Measurements from ENCODE around the gene CP. TPM values are rescaled to one million over a fixed set of nuclear protein-coding genes. Genes with fewer than 3 reads are reported as not detected.

The CP gene
- total and polyA plus RNA-seq, 2 of the 13 experiments (the other 11 are each of a cell fraction or from before 2014, with no cell fraction given), result 42.6 to 789 TPM

- TF ChIP-seq DPF2 (CRISPR knock-in tag; IDR thresholded peaks at IDR 0.05; ENCODE audit: borderline replicate concordance, low read depth), result peak; percentile 69; the same call in 1 of the 2 replicates
- no peak for TF ChIP-seq CBX5 (CRISPR knock-in tag; IDR thresholded peaks at IDR 0.05; ENCODE audit: borderline replicate concordance)
- no peak for TF ChIP-seq ZNF513 (CRISPR knock-in tag; conservative IDR thresholded peaks at IDR 0.05)
- TF ChIP-seq PLRG1 (conservative IDR thresholded peaks at IDR 0.05), result no peak
- peak; percentile 85 for TF ChIP-seq SOX5 (CRISPR knock-in tag; IDR thresholded peaks at IDR 0.05; ENCODE audit: borderline replicate concordance)
- no peak for TF ChIP-seq ZKSCAN5 (CRISPR knock-in tag; IDR thresholded peaks at IDR 0.05)
- 0 out of 2 replicates have a peak, but pooled peaks have one; percentile 38 for TF ChIP-seq ZNF292 (CRISPR knock-in tag; IDR thresholded peaks at IDR 0.05; ENCODE audit: borderline replicate concordance, low read depth)
- no peak for TF ChIP-seq THYN1 (CRISPR knock-in tag; IDR thresholded peaks at IDR 0.05; ENCODE audit: borderline replicate concordance, low read depth)
- no peak for TF ChIP-seq ZSCAN21 (CRISPR knock-in tag; IDR thresholded peaks at IDR 0.05; ENCODE audit: borderline replicate concordance)
- no peak for TF ChIP-seq ZNF543 (CRISPR knock-in tag; IDR thresholded peaks at IDR 0.05)
- no peak for TF ChIP-seq ZBTB2 (CRISPR knock-in tag; IDR thresholded peaks at IDR 0.05; ENCODE audit: low read depth)
- TF ChIP-seq HOXD1 (CRISPR knock-in tag; IDR thresholded peaks at IDR 0.05), result peak; percentile 97
- peak; percentile 54; the same call in 1 of the 2 replicates for TF ChIP-seq PATZ1 (CRISPR knock-in tag; IDR thresholded peaks at IDR 0.05)
- TF ChIP-seq ZNF614 (CRISPR knock-in tag; IDR thresholded peaks at IDR 0.05; ENCODE audit: borderline replicate concordance), result peak; percentile 69
- TF ChIP-seq MIXL1 (CRISPR knock-in tag; IDR thresholded peaks at IDR 0.05), result peak; percentile 87
- no peak for TF ChIP-seq ZNF34 (CRISPR knock-in tag; IDR thresholded peaks at IDR 0.05; ENCODE audit: borderline replicate concordance)
- no peak for TF ChIP-seq MYC (CRISPR knock-in tag; IDR thresholded peaks at IDR 0.05; ENCODE audit: borderline replicate concordance)
- TF ChIP-seq ZSCAN25 (CRISPR knock-in tag; IDR thresholded peaks at IDR 0.05), result no peak
- 0 out of 2 replicates have a peak, but pooled peaks have one; percentile 7 for TF ChIP-seq ELF1 (CRISPR knock-in tag; IDR thresholded peaks at IDR 0.05)
- TF ChIP-seq ATF2 (CRISPR knock-in tag; IDR thresholded peaks at IDR 0.05), result peak; percentile 38; the same call in 1 of the 2 replicates
- no peak for TF ChIP-seq BHLHE40 (IDR thresholded peaks at IDR 0.05; ENCODE audit: low read length)
- TF ChIP-seq ZNF704 (CRISPR knock-in tag; IDR thresholded peaks at IDR 0.05; ENCODE audit: borderline replicate concordance), result no peak
- TF ChIP-seq RXRA (CRISPR knock-in tag; IDR thresholded peaks at IDR 0.05), result peak; percentile 85; the same call in 1 of the 2 replicates
- no peak for TF ChIP-seq SP1 (IDR thresholded peaks at IDR 0.05)
- no peak for TF ChIP-seq SP1 (CRISPR knock-in tag; IDR thresholded peaks at IDR 0.05)
- TF ChIP-seq ZNF792 (CRISPR knock-in tag; IDR thresholded peaks at IDR 0.05), result peak; percentile 19; the same call in 1 of the 2 replicates
Observed at GRCh38 chr3:149214702-149215101, 6.9 kb downstream of the CP start (continued).

Measured in HepG2 (cell line).